GM21526 (cell line): Measurements from ENCODE around the gene SIX1.

ENCODE experiments used
- ATAC-seq: cut with Tn5 transposase; IDR thresholded peaks from one replicate; pipeline ENCODE4 v1.9.1; 2021; ENCODE audit warnings: moderate library complexity; ENCODE audit not compliant: unreplicated experiment, low FRiP score

The SIX1 gene

GRCh38 chr14:60648934-60649874 lies at the start of gene SIX1:
TSS of gene SIX1 (minus strand) at chr14:60649477. CDS start at chr14:60649189, 288 bp downstream.
- peak; percentile 50 for ATAC-seq

- ATAC-seq, result no peak
Observed at GRCh38 chr14:60695327-60695726, 46.0 kb upstream of the SIX1 start.

GRCh38 chr14:60691383-60692113 lies 42.3 kb upstream of the SIX1 start:
- ATAC-seq, result no peak

GRCh38 chr14:60686865-60687264 lies 37.6 kb upstream of the SIX1 start:
- no peak for ATAC-seq

- no peak for ATAC-seq
Observed at GRCh38 chr14:60684203-60684602, 34.9 kb upstream of the SIX1 start.

- ATAC-seq, result no peak
Observed at GRCh38 chr14:60681271-60681670, 32.0 kb upstream of the SIX1 start.

- ATAC-seq, result no peak
Observed at GRCh38 chr14:60680511-60680910, 31.2 kb upstream of the SIX1 start.

GRCh38 chr14:60679566-60680258 lies 30.4 kb upstream of the SIX1 start:
- ATAC-seq, result no peak

GRCh38 chr14:60677701-60678100 lies 28.4 kb upstream of the SIX1 start:
- ATAC-seq, result no peak

GRCh38 chr14:60670989-60671388 lies 21.7 kb upstream of the SIX1 start:
- no peak for ATAC-seq

- no peak for ATAC-seq
Observed at GRCh38 chr14:60668431-60669112, 19.3 kb upstream of the SIX1 start.

GRCh38 chr14:60665177-60665550 lies 15.9 kb upstream of the SIX1 start:
- no peak for ATAC-seq

- ATAC-seq, result no peak
Observed at GRCh38 chr14:60662982-60663381, 13.7 kb upstream of the SIX1 start.

GRCh38 chr14:60661721-60662120 lies 12.4 kb upstream of the SIX1 start:
- ATAC-seq, result no peak

GRCh38 chr14:60658909-60659585 lies 9.8 kb upstream of the SIX1 start:
- no peak for ATAC-seq

- no peak for ATAC-seq
Observed at GRCh38 chr14:60658211-60658690, 9.0 kb upstream of the SIX1 start.

GRCh38 chr14:60657456-60658210 lies 8.4 kb upstream of the SIX1 start:
- ATAC-seq, result no peak

GRCh38 chr14:60656686-60657455 lies 7.6 kb upstream of the SIX1 start:
- peak; percentile 88 for ATAC-seq
